ENCODE measurements around the gene TENM4.

TENM4 gene

GRCh38 chr11:79066456-79067351 is 374.1 kb downstream of the TENM4 start:
- no peak for DNase-seq (ENCODE audit: low read depth in 1 of 2, low spot score in 1 of 2)

- no peak for DNase-seq (ENCODE audit: low read depth in 1 of 2, low spot score in 1 of 2)
These were observed 377.7 kb downstream of the TENM4 start for GRCh38 chr11:79062814-79063762.

GRCh38 chr11:79060081-79060953 is 380.5 kb downstream of the TENM4 start:
- DNase-seq (ENCODE audit: low read depth in 1 of 2, low spot score in 1 of 2), result no peak

GRCh38 chr11:79059141-79059540 is 381.7 kb downstream of the TENM4 start:
- no peak for DNase-seq (ENCODE audit: low read depth in 1 of 2, low spot score in 1 of 2)

GRCh38 chr11:79055856-79056631 is 384.8 kb downstream of the TENM4 start:
- no peak for DNase-seq (ENCODE audit: low read depth in 1 of 2, low spot score in 1 of 2)

- no peak for DNase-seq (ENCODE audit: low read depth in 1 of 2, low spot score in 1 of 2)
These were observed 386.2 kb downstream of the TENM4 start for GRCh38 chr11:79054636-79055035.

GRCh38 chr11:79052544-79052943 is 388.3 kb downstream of the TENM4 start:
- DNase-seq (ENCODE audit: low read depth in 1 of 2, low spot score in 1 of 2), result no peak

GRCh38 chr11:79050786-79051185 is 390.0 kb downstream of the TENM4 start:
- no peak for DNase-seq (ENCODE audit: low read depth in 1 of 2, low spot score in 1 of 2)

- DNase-seq (ENCODE audit: low read depth in 1 of 2, low spot score in 1 of 2), result no peak
These were observed 391.1 kb downstream of the TENM4 start for GRCh38 chr11:79049741-79050179.

- no peak for DNase-seq (ENCODE audit: low read depth in 1 of 2, low spot score in 1 of 2)
These were observed 392.9 kb downstream of the TENM4 start for GRCh38 chr11:79047980-79048379.

GRCh38 chr11:79047321-79047720 is 393.5 kb downstream of the TENM4 start:
- no peak for DNase-seq (ENCODE audit: low read depth in 1 of 2, low spot score in 1 of 2)

GRCh38 chr11:79046366-79046765 is 394.5 kb downstream of the TENM4 start:
- DNase-seq (ENCODE audit: low read depth in 1 of 2, low spot score in 1 of 2), result no peak

GRCh38 chr11:79045800-79046304 is 395.0 kb downstream of the TENM4 start:
- DNase-seq (ENCODE audit: low read depth in 1 of 2, low spot score in 1 of 2), result no peak

- no peak for DNase-seq (ENCODE audit: low read depth in 1 of 2, low spot score in 1 of 2)
These were observed 395.6 kb downstream of the TENM4 start for GRCh38 chr11:79045018-79045799.

- no peak for DNase-seq (ENCODE audit: low read depth in 1 of 2, low spot score in 1 of 2)
These were observed 396.6 kb downstream of the TENM4 start for GRCh38 chr11:79044201-79044600.

- no peak for DNase-seq (ENCODE audit: low read depth in 1 of 2, low spot score in 1 of 2)
These were observed 397.1 kb downstream of the TENM4 start for GRCh38 chr11:79043726-79044125.

GRCh38 chr11:79042824-79043223 is 398.0 kb downstream of the TENM4 start:
- DNase-seq (ENCODE audit: low read depth in 1 of 2, low spot score in 1 of 2), result no peak

- DNase-seq (ENCODE audit: low read depth in 1 of 2, low spot score in 1 of 2), result no peak
These were observed 400.5 kb downstream of the TENM4 start for GRCh38 chr11:79040348-79040747.

GRCh38 chr11:79039122-79039521 is 401.7 kb downstream of the TENM4 start:
- no peak for DNase-seq (ENCODE audit: low read depth in 1 of 2, low spot score in 1 of 2)

All from activated CD4-positive, alpha-beta T cell treated with anti-CD3 and anti-CD28 coated beads, Interleukin-2, amount 50 U/mL, for 24 hours (primary cell).